K562 (cell line): Measurements from ENCODE around the gene UBE2Q1. TPM values are rescaled to one million over a fixed set of nuclear protein-coding genes. Genes with fewer than 3 reads are reported as not detected.

Experiments used
- ATF4 ChIP-seq: fragments of 450-650 bp; formaldehyde crosslinking; IDR thresholded peaks from 2 replicates; pipeline ENCODE4 v1.4.0; 2022; ENCODE audit warnings: mild to moderate bottlenecking, moderate library complexity
- BACH1 ChIP-seq: fragments of 200-800 bp; sonication (Bioruptor generic); IDR thresholded peaks from 2 replicates; pipeline ENCODE4 v1.6.1; 2016; ENCODE audit warnings: missing genetic modification characterization, missing compliant biosample characterization
- BCOR ChIP-seq: fragments of 450-650 bp; IDR thresholded peaks from 2 replicates; pipeline ENCODE4 v1.6.1; 2016
- CLOCK ChIP-seq: fragments of 250-450 bp; sonication (Bioruptor Pico); IDR thresholded peaks from 2 replicates; pipeline ENCODE4 v1.4.0; 2020; ENCODE audit warnings: mild to moderate bottlenecking, moderate library complexity, borderline replicate concordance
- ILK ChIP-seq: fragments of 450-650 bp; IDR thresholded peaks from 2 replicates; pipeline ENCODE4 v1.6.1; 2016; ENCODE audit warnings: missing genetic modification characterization, low read depth, mild to moderate bottlenecking, missing compliant biosample characterization, moderate library complexity, borderline replicate concordance
- KDM1A ChIP-seq, 2 experiments: fragments of 450-650 bp; IDR thresholded peaks; 2 replicates each; pipeline ENCODE4 v1.6.1; 2016; ENCODE audit warnings: mild to moderate bottlenecking in 2 of 2
- KDM4B ChIP-seq, 2 experiments: fragments of 450-650 bp in 1 of 2; sonication (generic) in 1 of 2; IDR thresholded peaks; 2 replicates each; pipeline ENCODE4 v1.6.1; 2016 to 2017; ENCODE audit warnings: borderline replicate concordance in 2 of 2, antibody characterized with exemption in 1 of 2, low read depth in 1 of 2, mild to moderate bottlenecking in 1 of 2
- NCOA4 ChIP-seq: fragments of 450-650 bp; IDR thresholded peaks from 2 replicates; pipeline ENCODE4 v1.6.1; 2018; ENCODE audit warnings: mild to moderate bottlenecking; ENCODE audit not compliant: partially characterized antibody
- PHF8 ChIP-seq: fragments of 200-600 bp; sonication (generic); IDR thresholded peaks from 2 replicates; pipeline ENCODE4 v1.6.1; 2012; ENCODE audit warnings: mixed run types, mild to moderate bottlenecking, inconsistent platforms, low read length, moderate library complexity, borderline replicate concordance
- POLR2A ChIP-seq: fragments of 450-650 bp; conservative IDR thresholded peaks from 2 replicates; pipeline ENCODE4 v1.6.1; 2016
- RBM25 ChIP-seq: fragments of 200-400 bp; formaldehyde crosslinking; IDR thresholded peaks from 2 replicates; pipeline ENCODE4 v1.6.1; 2018; ENCODE audit warnings: low read length, low read depth, moderate library complexity; ENCODE audit not compliant: severe bottlenecking
- SLC30A9 ChIP-seq: fragments of 250-450 bp; sonication (Bioruptor Pico); IDR thresholded peaks from 2 replicates; pipeline ENCODE4 v1.8.0; 2022; ENCODE audit warnings: mild to moderate bottlenecking, moderate library complexity
- SOX6 ChIP-seq: fragments of 450-650 bp; IDR thresholded peaks from 2 replicates; pipeline ENCODE4 v1.6.1; 2014; ENCODE audit warnings: mild to moderate bottlenecking
- SP1 ChIP-seq: sonication (generic); formaldehyde crosslinking; IDR thresholded peaks from 2 replicates; pipeline ENCODE4 v1.8.1; 2022; ENCODE audit warnings: mild to moderate bottlenecking, missing genetic modification reagents
- STAG1 ChIP-seq: sonication (generic); formaldehyde crosslinking; IDR thresholded peaks from 2 replicates; pipeline ENCODE4 v1.5.0; 2020; ENCODE audit warnings: missing genetic modification reagents, borderline replicate concordance
- TCF3 ChIP-seq: sonication (generic); formaldehyde crosslinking; IDR thresholded peaks from 2 replicates; pipeline ENCODE4 v1.4.0; 2020; ENCODE audit warnings: mild to moderate bottlenecking, missing genetic modification reagents
- UBTF ChIP-seq, 2 experiments: IDR thresholded peaks; 2 replicates each; pipeline ENCODE4 v1.6.1; 2012; ENCODE audit warnings: improper control_type of control experiment in 2 of 2, low read depth in 2 of 2, low read length in 2 of 2, borderline replicate concordance in 1 of 2
- ZBTB43 ChIP-seq: sonication (generic); formaldehyde crosslinking; IDR thresholded peaks from 2 replicates; pipeline ENCODE4 v1.8.0; 2023; ENCODE audit warnings: mild to moderate bottlenecking, missing genetic modification reagents
- ZFP1 ChIP-seq: fragments of 450-650 bp; formaldehyde crosslinking; IDR thresholded peaks from 2 replicates; pipeline ENCODE4 v1.4.0; 2020; ENCODE audit warnings: mild to moderate bottlenecking, mixed read lengths
- ZNF146 ChIP-seq: IDR thresholded peaks from one replicate; pipeline ENCODE4 v1.6.1; 2018; ENCODE audit warnings: missing compliant biosample characterization; ENCODE audit not compliant: unreplicated experiment
- ZNF184 ChIP-seq: sonication (generic); formaldehyde crosslinking; IDR thresholded peaks from 2 replicates; pipeline ENCODE4 v1.5.0; 2020; ENCODE audit warnings: missing genetic modification reagents
- ZNF436 ChIP-seq: fragments of 250-450, 450-650 bp; sonication (Bioruptor Pico); formaldehyde crosslinking; IDR thresholded peaks from 2 replicates; pipeline ENCODE4 v1.7.0; 2020; ENCODE audit warnings: mild to moderate bottlenecking
- polyA plus RNA-seq, 8 experiments: library from polyadenylated mRNA; depleted of rRNA in 4 of 8; stranded (reverse) in 5 of 8; unstranded in 3 of 8; fragments of >200 nt; fragmentation: Nextera tagmentation in 2 of 8; fragmentation: Illumina TruSeq in 1 of 8; extraction: Ambion mirVana in 2 of 8; extraction: Trizol in 1 of 8; gene quantifications; 2 replicates each; pipeline versions ENCODE4 v1.2.1 to v1.2.3, GENCODE V29; 2011 to 2014; ENCODE audit warnings: inconsistent platforms in 1 of 8, missing spikeins in 1 of 8
- total RNA-seq, 7 experiments: library from RNA; depleted of rRNA in 6 of 7; stranded (reverse); fragments of >200 nt in 6 of 7; fragmentation: Illumina TruSeq in 2 of 7; extraction: Trizol in 2 of 7; gene quantifications; 2 replicates each; pipeline versions ENCODE4 v1.2.1 to v1.2.3, GENCODE V29; 2011 to 2021; ENCODE audit warnings: low replicate concordance in 1 of 7

Gene UBE2Q1
- total and polyA plus RNA-seq, 9 of the 15 experiments (the other 6 are each of a cell fraction or from before 2014, with no cell fraction given): 8.0 to 58.8 (median 27.6) TPM

GRCh38 chr1:154558720-154559465, 431 bp upstream of the UBE2Q1 start (continued):
- TF ChIP-seq CLOCK (peak; percentile 73; the same call in 1 of the 2 replicates), KDM4B (IDR thresholded peaks at IDR 0.05; ENCODE audit: borderline replicate concordance in 2 of 2, low read depth in 1 of 2) (peak in 1 of 2 experiments; percentile 99; a peak in 2 of 4 replicates), BACH1 (tag) (no peak), ILK (tag) (no peak), ZNF436 (CRISPR knock-in tag) (no peak), ZNF184 (CRISPR knock-in tag) (no peak), TCF3 (no peak), SP1 (CRISPR knock-in tag) (peak; percentile 97), STAG1 (CRISPR knock-in tag) (peak; percentile 75), SLC30A9 (CRISPR knock-in tag) (no peak), UBTF (IDR thresholded peaks at IDR 0.05; ENCODE audit: borderline replicate concordance in 1 of 2, low read depth in 2 of 2, low read length in 2 of 2) (no peak), KDM1A (IDR thresholded peaks at IDR 0.05) (peak; percentile 42 to 81; a peak in 3 of 4 replicates), PHF8 (peak; percentile 73; the same call in 1 of the 2 replicates), ZFP1 (no peak), ZBTB43 (no peak), ZNF146 (CRISPR knock-in tag) (no peak), SOX6 (no peak; the same call in 1 of the 2 replicates), ATF4 (CRISPR knock-in tag) (no peak), NCOA4 (no peak), POLR2A (peak; percentile 80), BCOR (peak; percentile 85; the same call in 1 of the 2 replicates), RBM25 (peak; percentile 90)
